ENCODE results near the gene ACSL3.
"Not testable (repeated sequence)": the region's sequence is repeated elsewhere in the genome, so short reads cannot be mapped to it uniquely, and the experiment has no call there.

The ACSL3 gene

GRCh38 chr2:222851956-222852617 lies 8.7 kb upstream of the ACSL3 start:
- peak; percentile 13 for DNase-seq (ENCODE audit: low read depth)

GRCh38 chr2:222854773-222855700 lies 5.8 kb upstream of the ACSL3 start:
- DNase-seq (ENCODE audit: low read depth) = no peak

GRCh38 chr2:222859786-222860612 lies 837 bp upstream of the ACSL3 start:
- peak; percentile 82 for DNase-seq (ENCODE audit: low read depth)

GRCh38 chr2:222861411-222862105 lies 722 bp downstream of the ACSL3 start:
- DNase-seq (ENCODE audit: low read depth) = peak; percentile 41

GRCh38 chr2:222862106-222862908 lies 1.5 kb downstream of the ACSL3 start:
- DNase-seq (ENCODE audit: low read depth) = peak; percentile 49

GRCh38 chr2:222862909-222863544 lies 2.2 kb downstream of the ACSL3 start:
- DNase-seq (ENCODE audit: low read depth) = no peak

GRCh38 chr2:222864296-222864695 lies 3.5 kb downstream of the ACSL3 start:
- peak; percentile 85 for DNase-seq (ENCODE audit: low read depth)

GRCh38 chr2:222865301-222865700 lies 4.5 kb downstream of the ACSL3 start:
- DNase-seq (ENCODE audit: low read depth) = no peak

GRCh38 chr2:222866358-222866960 lies 5.6 kb downstream of the ACSL3 start:
- no peak for DNase-seq (ENCODE audit: low read depth)

- not testable (repeated sequence) for DNase-seq (ENCODE audit: low read depth)
Observed at GRCh38 chr2:222868560-222869251, 7.9 kb downstream of the ACSL3 start.

GRCh38 chr2:222869252-222869560 lies 8.4 kb downstream of the ACSL3 start:
- DNase-seq (ENCODE audit: low read depth) = no peak

- DNase-seq (ENCODE audit: low read depth) = no peak
Observed at GRCh38 chr2:222871291-222871690, 10.5 kb downstream of the ACSL3 start.

- no peak for DNase-seq (ENCODE audit: low read depth)
Observed at GRCh38 chr2:222872551-222872950, 11.7 kb downstream of the ACSL3 start.

- no peak for DNase-seq (ENCODE audit: low read depth)
Observed at GRCh38 chr2:222875482-222875881, 14.6 kb downstream of the ACSL3 start.

- no peak for DNase-seq (ENCODE audit: low read depth)
Observed at GRCh38 chr2:222876947-222877346, 16.1 kb downstream of the ACSL3 start.

- DNase-seq (ENCODE audit: low read depth) = peak; percentile 42
Observed at GRCh38 chr2:222877556-222878300, 16.9 kb downstream of the ACSL3 start.

- DNase-seq (ENCODE audit: low read depth) = no peak
Observed at GRCh38 chr2:222878301-222878876, 17.6 kb downstream of the ACSL3 start.

GRCh38 chr2:222878877-222879603 lies 18.2 kb downstream of the ACSL3 start:
- peak; percentile 94 for DNase-seq (ENCODE audit: low read depth)

All from ELR (cell line).